ENCODE data around the gene MCC.

GRCh38 chr5:113002423-113002822, 485.8 kb downstream of the MCC start:
- TF ChIP-seq CTCF (IDR thresholded peaks at IDR 0.05; ENCODE audit: insufficient read depth, low read length, poor library complexity, severe bottlenecking) (no peak), EZH2phosphoT487 (conservative IDR thresholded peaks at IDR 0.05; ENCODE audit: low read length) (no peak)
